ENCODE measurements around the gene ALOX12.
"Not testable (repeated sequence)": the region's sequence is repeated elsewhere in the genome, so short reads cannot be mapped to it uniquely, and the experiment has no call there.

DNA sequence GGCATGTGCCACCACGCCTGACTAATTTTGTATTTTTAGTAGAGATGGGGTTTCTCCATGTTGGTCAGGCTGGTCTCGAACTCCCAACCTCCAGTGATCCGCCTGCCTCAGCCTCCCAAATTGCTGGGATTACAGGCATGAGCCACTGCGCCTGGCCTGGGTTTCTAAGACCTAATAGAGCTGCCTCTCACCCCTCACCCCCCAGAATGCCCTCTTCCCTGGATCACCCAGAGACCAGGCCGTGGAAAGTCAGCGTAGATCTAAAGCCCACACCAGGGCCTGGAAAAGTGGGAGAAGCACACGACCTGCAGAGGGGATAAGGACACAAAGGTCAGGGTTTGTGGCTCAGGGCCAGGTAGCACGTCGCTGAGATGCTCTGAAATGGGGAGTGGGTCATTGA, 54.7 kb downstream of the ALOX12 start:
- TF ChIP-seq, protein P1, sequence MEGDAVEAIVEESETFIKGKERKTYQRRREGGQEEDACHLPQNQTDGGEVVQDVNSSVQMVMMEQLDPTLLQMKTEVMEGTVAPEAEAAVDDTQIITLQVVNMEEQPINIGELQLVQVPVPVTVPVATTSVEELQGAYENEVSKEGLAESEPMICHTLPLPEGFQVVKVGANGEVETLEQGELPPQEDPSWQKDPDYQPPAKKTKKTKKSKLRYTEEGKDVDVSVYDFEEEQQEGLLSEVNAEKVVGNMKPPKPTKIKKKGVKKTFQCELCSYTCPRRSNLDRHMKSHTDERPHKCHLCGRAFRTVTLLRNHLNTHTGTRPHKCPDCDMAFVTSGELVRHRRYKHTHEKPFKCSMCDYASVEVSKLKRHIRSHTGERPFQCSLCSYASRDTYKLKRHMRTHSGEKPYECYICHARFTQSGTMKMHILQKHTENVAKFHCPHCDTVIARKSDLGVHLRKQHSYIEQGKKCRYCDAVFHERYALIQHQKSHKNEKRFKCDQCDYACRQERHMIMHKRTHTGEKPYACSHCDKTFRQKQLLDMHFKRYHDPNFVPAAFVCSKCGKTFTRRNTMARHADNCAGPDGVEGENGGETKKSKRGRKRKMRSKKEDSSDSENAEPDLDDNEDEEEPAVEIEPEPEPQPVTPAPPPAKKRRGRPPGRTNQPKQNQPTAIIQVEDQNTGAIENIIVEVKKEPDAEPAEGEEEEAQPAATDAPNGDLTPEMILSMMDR (optimal IDR thresholded peaks at IDR 0.05 in 1 of 3, IDR thresholded peaks at IDR 0.05 in 1 of 3, conservative IDR thresholded peaks at IDR 0.05 in 1 of 3; ENCODE audit: extremely low read depth in 1 of 3, insufficient read depth in 2 of 3, low read length in 3 of 3): not testable (repeated sequence)
- not testable (repeated sequence) for TF ChIP-seq EZH2 (IDR thresholded peaks at IDR 0.05; ENCODE audit: low read length)

Measured in keratinocyte (primary cell).